Activated T-helper 1 cell treated with anti-CD3 and anti-CD28 coated beads, Interleukin-2, amount 50 U/mL, for 16 hours (primary cell): ENCODE data around the gene ENTPD6.
"Not testable (repeated sequence)": the region's sequence is repeated elsewhere in the genome, so short reads cannot be mapped to it uniquely, and the experiment has no call there.

Experiments used
- DNase-seq, 2 donors: peaks; one replicate each; pipeline ENCODE4 v3.0.0-alpha.2; 2020; ENCODE audit warnings: low read depth in 1 of 2, low spot score in 1 of 2

ENTPD6 gene

DNA sequence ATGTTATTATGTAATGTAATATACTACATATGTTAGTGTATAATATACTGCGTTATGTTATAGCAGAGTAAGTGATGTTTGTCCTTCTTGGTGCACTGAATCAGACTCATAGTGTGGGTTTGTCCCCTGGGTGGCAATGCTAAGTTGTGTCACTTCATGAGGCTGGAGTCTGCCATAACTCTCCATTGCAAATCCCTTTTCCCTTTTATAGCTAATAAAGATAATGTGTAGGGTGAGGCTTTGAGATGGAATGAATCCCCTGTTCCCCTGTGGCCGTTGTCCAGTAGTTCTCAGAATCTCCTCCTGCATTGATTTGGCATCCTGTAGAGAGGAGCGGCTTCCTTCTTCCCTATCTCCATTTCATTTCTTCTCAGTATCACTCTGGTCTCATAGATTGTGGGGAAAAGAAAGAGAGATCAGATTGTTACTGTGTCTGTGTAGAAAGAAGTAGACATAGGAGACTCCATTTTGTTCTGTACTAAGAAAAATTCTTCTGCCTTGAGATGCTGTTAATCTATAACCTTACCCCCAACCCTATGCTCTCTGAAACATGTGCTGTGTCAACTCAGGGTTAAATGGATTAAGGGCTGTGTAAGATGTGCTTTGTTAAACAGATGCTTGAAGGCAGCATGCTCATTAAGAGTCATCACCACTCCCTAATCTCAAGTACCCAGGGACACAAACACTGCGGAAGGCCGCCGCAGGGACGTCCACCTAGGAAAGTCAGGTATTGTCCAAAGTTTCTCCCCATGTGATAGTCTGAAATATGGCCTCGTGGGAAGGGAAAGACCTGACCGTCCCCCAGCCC, 45.5 kb downstream of the ENTPD6 start:
- not testable (repeated sequence) for DNase-seq

DNA sequence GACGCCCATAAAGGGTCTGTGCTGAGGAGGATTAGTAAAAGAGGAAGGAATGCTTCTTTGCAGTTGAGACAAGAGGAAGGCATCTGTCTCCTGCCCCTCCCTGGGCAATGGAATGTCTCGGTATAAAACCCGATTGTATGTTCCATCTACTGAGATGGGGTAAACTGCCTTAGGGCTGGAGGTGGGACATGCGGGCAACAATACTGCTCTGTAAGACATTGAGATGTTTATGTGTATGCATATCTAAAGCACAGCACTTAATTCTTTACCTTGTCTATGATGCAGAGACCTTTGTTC, 46.1 kb downstream of the ENTPD6 start:
- not testable (repeated sequence) for DNase-seq

DNA sequence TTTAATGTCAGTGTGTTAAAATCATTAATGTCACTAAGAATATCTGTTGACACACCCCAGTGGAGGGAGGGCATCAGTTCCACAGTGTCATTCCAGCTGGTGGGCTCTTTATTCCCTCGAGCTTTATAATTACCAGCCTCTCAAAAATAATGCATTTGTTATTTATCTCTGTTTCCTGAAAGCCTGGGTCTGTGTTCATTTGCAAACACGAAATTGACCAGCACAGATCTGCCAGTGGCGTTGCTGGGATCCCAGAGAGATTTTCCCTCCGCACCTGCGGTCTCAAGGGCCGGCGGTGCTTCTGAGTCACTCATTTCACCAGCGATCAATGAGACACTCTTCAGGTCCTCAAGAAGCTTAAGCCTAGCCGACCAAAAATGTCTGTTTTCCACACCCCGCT, 46.7 kb downstream of the ENTPD6 start:
- no peak for DNase-seq

- DNase-seq, result no peak
These were observed 48.0 kb downstream of the ENTPD6 start for GRCh38 chr20:25243416-25243979.

- DNase-seq, result no peak
These were observed 49.5 kb downstream of the ENTPD6 start for GRCh38 chr20:25244976-25245375.

- DNase-seq, result no peak
These were observed 49.9 kb downstream of the ENTPD6 start for GRCh38 chr20:25245461-25245860.

DNA sequence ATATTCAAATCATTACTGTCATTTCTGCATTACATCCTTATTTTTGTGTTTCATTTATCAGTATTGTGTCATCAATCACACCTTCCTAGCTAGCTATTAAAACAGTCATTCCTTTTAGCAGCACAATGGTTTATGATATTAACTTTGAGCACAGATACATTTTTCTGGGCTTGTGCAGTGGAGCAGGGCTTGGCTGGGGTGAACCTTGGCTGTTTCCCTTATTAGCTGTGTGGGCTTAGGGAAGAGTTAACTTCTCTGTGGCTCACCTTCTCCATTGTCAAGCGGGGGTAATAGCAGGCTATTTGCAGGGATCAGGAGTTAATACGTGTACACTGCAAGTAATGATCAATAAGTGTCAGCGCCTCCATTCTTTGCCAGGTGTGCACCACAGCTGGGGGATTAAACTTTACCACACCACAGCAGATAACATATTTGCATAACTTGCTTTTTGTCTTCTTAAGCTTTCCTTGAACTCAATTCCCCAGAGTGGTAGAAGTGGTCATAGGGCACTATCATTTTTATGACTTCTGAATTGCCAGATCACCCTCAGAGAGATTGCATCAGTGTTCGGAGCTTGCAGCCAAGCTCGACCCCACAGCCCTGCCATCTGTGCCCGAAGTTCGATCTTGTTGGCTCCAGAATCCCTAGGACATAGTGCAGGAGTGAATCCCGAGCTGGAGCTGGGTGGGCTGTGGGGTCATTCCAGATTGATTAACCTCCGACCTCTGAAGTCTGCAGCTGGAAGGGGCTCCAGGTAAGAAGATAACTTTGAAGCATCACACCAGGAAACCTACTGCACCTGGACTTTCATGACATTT, 50.9 kb downstream of the ENTPD6 start:
- DNase-seq, result no peak

GRCh38 chr20:25247000-25247517, 51.5 kb downstream of the ENTPD6 start:
- DNase-seq, result no peak

DNA sequence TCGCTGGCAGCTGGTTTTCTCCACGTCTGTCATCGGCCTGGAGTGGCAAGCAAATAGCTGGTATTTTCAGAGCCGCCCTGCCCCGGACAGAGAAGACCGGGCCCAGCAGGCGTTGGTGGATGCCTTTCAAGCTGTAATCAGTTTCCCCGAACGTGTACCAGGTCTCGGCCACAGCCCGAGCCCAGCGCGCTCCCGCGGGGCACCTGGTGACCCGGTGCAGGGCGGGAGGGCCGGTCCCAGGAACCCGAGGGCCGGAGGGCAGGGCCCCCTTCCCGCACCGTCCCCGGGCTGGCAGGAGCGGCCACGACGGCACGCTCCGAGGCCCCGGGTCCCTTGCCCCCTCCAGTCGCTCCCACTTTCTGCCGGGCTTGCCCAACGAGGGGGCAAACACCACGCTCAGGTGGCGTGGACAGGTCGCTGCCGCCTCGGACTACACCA, 52.0 kb downstream of the ENTPD6 start:
- DNase-seq, result no peak

DNA sequence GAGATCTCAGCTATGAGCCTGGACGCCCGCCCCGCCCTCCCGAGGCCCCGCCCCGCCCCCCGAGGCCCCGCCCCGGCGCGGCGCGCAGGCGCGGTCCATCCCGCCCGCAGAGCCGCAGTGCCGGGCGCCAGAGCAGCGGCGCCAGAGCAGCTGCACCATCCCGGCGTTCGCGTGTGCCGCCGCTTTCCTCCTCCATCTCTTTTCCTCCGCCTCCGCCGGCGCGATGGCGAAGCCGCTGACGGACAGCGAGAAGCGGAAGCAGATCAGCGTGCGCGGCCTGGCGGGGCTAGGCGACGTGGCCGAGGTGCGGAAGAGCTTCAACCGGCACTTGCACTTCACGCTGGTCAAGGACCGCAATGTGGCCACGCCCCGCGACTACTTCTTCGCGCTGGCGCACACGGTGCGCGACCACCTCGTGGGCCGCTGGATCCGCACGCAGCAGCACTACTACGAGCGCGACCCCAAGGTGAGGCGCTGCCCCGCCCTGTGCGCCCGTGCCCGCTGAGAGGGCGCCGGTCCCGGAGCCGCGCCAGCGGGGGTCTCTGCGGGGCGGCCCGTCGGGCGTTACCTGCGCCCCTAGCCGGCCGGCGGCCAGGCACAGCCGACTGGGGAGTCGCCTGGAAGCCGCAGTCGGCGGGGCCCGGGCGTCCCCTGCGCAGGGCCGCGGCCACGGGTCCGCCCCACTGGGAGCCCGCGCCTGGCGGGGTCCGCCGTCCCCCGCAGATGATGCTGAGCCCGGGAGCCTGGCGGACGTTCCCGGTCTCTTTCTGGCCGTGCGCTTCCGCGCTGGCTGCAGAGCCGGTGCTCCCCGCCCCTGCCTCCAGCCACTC, 52.7 kb downstream of the ENTPD6 start, which contains the start of gene PYGB:
TSS of gene PYGB (plus strand) at position 130 of the 830 bp plus-strand sequence. CDS start at position 224, 94 bp downstream.
- DNase-seq, result peak; percentile 51 to 70

DNA sequence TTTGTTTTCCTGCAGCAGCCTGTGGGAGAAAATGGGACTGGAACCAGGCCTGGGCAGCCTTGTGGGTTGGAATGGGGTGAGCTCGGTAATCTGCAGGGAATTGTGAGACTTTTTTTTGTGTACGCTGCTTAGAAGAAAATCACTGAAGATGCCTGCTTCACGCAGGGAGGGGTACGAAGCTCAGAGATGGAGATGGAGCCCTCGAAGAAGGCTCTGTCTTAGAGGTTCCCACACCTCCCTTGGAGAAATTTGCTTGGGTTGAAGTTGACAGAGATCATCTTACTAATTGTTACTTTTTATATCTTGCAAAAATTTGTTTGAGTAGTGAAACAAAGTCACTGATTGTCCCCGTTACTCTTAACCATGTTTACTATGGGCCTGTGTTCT, 53.3 kb downstream of the ENTPD6 start:
- DNase-seq, result no peak

DNA sequence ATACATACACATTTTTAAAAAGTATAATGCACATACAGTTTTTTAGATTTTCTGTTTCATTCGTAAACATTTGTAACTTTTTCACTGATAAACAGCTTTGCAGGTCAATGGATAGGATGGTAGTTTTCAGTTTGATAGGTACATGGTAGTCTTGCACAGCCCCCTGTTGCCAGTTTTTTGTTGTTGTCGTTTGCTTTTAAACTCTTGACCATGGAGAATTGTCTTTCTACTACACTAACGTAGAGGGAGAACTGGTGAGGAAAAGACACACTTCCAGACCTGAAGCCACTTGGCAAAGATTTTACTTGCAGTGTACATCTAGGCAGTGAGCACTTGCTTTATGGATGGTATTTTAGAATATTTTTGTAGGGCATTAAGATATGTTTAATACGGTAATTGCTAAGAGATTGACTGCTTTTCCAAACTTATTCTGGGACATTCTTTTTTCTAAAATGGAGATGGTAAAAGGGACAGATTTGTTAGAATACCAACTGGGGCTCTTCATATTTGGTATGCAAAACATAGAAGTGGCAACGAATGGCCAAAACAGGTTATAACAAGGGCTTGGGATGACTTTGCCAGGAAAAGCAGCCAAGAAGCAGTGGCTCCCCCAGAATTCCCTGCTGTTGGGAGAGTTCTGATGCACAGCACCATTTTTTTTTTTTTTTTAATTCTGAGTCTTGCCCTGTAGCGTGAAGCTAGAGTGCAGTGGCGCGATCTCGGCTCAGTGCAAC, 53.9 kb downstream of the ENTPD6 start:
- DNase-seq, result no peak

GRCh38 chr20:25250508-25250907, 55.0 kb downstream of the ENTPD6 start:
- DNase-seq, result no peak

DNA sequence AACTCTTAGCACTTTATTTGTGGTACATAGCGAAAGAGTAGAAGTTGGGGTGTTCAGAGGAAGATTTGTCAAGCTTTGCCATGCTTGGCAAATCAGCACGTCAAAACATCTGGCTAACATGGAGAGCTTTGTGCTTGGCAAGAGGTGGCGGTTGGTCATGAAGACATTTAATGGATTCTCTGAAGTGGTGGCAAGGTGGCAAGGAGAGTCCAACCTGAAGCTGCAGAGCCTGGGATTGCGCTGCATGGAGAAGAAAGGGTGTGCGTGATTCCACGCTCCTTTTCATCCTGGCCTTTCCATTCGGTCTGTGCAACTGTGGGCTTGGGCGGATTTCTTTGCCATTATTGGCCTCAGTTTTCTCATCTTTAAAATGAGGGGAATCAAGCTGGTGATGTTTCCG, 55.5 kb downstream of the ENTPD6 start:
- no peak for DNase-seq

DNA sequence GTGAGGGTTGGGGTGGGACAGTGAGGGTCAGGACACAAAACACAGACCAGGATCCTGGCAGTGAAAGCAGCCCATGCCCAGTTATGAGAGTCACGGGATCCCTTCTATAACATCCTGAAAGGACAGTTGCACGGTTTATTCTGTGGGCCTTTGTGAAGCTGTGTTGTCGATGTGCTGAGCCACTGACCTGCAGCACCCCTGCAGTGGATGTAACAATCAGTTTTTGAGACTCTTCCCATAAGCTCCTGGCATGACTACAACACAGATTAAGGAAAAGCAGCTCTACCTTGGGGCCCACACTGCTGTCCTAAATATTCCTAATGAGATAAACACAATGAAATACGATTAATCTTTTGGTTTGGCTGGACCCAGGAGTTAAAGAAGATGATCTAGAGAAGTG, 56.0 kb downstream of the ENTPD6 start:
- DNase-seq, result no peak

GRCh38 chr20:25252230-25252651, 56.7 kb downstream of the ENTPD6 start:
- no peak for DNase-seq

- DNase-seq, result no peak
These were observed 57.3 kb downstream of the ENTPD6 start for GRCh38 chr20:25252686-25253421.

DNA sequence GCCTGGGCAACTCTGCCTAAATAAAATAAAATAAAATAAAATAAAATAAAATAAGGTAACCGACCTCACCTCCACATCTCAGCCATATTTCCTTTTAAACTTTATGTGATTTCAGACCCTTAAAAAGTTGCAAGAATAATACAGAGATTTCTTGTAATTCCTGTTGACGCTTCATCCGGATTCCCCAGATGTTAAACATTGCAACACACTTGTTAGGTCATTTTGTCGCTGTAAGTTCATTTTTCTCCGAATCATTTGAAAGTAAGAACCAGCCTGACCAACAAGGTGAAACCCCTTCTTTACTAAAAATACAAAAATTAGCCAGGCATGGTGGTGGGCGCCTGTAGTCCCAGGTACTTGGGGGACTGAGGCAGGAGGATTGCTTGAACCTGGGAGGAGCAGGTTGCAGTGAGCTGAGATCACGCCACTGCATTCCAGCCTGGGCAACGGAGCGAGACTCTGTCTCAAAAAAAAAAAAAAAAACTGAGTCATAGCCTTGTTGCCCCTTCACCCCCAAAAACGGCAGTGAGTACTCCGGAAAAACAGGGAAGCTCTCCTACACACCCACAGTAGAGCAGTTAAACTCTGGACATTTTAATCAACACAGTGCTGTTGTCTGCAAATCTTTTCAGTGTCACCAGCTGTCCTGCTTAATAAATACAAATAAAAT, 58.2 kb downstream of the ENTPD6 start:
- DNase-seq, result no peak

- DNase-seq, result no peak
These were observed 59.1 kb downstream of the ENTPD6 start for GRCh38 chr20:25254571-25254970.
